ENCODE results near the gene GLI3. TPM values are rescaled to one million over a fixed set of nuclear protein-coding genes. Genes with fewer than 3 reads are reported as not detected.

GLI3 gene
- total RNA-seq, 1 donor from 2014 or later, result 32.0 TPM

DNA sequence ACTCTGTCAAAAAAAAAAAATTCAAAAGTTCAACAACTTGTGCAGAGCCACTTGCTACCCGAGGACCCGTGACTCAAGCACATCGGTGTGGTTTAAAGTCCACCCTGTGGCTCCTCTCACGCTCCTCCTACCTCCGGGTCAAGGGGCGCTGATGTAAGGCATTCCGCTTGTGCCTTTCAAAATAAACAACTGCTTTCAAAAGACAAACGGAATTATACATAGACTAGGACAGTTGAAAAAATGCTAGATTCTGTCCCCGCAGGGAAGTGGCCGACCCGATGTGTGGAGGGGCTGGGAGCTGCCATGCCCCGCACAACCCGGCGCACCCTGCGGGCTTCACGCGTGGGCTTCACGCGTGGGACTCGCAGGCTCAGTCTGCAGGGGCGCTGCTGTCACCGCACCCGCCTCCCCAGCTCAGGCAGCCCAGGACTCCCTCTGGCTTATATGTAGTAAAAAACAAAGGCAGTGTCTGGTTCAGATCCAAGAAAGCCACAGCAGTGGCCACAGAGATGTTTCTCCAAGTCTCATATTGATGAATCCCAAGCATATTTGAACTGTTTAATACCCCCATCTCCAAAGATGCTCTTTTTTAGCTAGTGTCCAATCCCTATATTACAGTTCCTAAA lies 294.4 kb downstream of the GLI3 start:
- peak overlapping the region; percentile 62 for H3K27ac Mint-ChIP-seq
- H3K27me3 ChIP-seq, result peaks cover 17% of the 10 kb centered on the region
- peak; percentile 16 for DNase-seq (ENCODE audit: low spot score)

DNA sequence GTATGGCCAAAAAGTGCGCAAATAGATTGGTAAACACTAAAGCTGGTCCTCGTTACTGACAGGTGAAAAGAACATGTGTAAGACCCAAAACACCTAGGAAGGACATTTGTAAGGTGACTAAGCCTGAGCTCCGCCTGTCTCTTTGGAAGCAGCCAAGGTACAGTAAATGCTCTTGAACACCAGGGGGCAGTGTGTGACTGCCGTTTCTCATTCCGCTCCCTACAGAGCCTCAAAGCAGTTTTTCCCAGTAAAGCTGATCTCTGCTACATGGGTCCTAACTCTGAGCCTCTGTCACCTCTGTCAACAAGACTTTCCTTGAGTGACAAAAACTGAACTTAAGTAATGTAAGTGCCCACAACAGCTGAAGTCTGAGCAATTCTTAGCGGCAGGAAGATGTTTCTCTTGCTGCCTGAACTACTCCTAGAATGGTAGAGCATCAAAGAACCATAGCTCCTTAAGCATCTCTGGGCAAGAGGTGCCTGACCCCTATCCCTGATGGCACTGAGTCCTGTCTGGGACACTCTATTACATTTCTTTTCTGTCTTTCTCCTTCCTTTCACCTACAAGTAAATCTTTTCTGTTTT lies 296.2 kb downstream of the GLI3 start:
- Mint-ChIP-seq H3K4me1 (peaks cover 29% of the 10 kb centered on the region), H3K4me3 (no peak overlapping the region), H3K27ac (no peak overlapping the region), H3K27me3 (ENCODE audit: insufficient read depth, low read depth) (peaks cover 2% of the 10 kb centered on the region), H3K9me3 (peaks cover 4% of the 10 kb centered on the region), H3K36me3 (no peaks in the 10 kb centered on the region)
- H4K20me1 ChIP-seq (ENCODE audit: low read depth), result no peaks in the 10 kb centered on the region
- H3K9ac ChIP-seq, result no peak overlapping the region
- H3K4me1 ChIP-seq, result no peaks in the 10 kb centered on the region
- no peaks in the 10 kb centered on the region for H3K9me3 ChIP-seq (ENCODE audit: low read depth)
- no peak overlapping the region for H3K4me3 ChIP-seq
- DNase-seq (ENCODE audit: low spot score), result peak; percentile 86
- H3F3A ChIP-seq (ENCODE audit: low read depth), result peaks cover 6% of the 10 kb centered on the region
- no peaks in the 10 kb centered on the region for H3K36me3 ChIP-seq
- H3K27me3 ChIP-seq, result peaks cover 17% of the 10 kb centered on the region
- H2AFZ ChIP-seq (replicated peaks), result no peak overlapping the region
- TF ChIP-seq, protein P1, sequence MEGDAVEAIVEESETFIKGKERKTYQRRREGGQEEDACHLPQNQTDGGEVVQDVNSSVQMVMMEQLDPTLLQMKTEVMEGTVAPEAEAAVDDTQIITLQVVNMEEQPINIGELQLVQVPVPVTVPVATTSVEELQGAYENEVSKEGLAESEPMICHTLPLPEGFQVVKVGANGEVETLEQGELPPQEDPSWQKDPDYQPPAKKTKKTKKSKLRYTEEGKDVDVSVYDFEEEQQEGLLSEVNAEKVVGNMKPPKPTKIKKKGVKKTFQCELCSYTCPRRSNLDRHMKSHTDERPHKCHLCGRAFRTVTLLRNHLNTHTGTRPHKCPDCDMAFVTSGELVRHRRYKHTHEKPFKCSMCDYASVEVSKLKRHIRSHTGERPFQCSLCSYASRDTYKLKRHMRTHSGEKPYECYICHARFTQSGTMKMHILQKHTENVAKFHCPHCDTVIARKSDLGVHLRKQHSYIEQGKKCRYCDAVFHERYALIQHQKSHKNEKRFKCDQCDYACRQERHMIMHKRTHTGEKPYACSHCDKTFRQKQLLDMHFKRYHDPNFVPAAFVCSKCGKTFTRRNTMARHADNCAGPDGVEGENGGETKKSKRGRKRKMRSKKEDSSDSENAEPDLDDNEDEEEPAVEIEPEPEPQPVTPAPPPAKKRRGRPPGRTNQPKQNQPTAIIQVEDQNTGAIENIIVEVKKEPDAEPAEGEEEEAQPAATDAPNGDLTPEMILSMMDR (IDR thresholded peaks at IDR 0.05), result peak; percentile 86
- no peak for TF ChIP-seq EZH2 (IDR thresholded peaks at IDR 0.05)
- H3K4me2 ChIP-seq, result no peak overlapping the region
- no peaks in the 10 kb centered on the region for H3K79me2 ChIP-seq (ENCODE audit: low read depth)
- H3K27ac ChIP-seq, result no peak overlapping the region

More for the DNA sequence above, 294.4 kb downstream of the GLI3 start:
- Histone ChIP-seq H3K9me3 (ENCODE audit: low read depth) (no peaks in the 10 kb centered on the region), H3K27ac (no peak overlapping the region), H4K20me1 (ENCODE audit: low read depth) (no peaks in the 10 kb centered on the region), H3F3A (ENCODE audit: low read depth) (peaks cover 6% of the 10 kb centered on the region), H2AFZ (replicated peaks) (peak overlapping the region; percentile 90), H3K79me2 (ENCODE audit: low read depth) (no peaks in the 10 kb centered on the region), H3K4me1 (no peaks in the 10 kb centered on the region), H3K9ac (no peak overlapping the region), H3K36me3 (no peaks in the 10 kb centered on the region), H3K4me2 (peak overlapping the region; percentile 67), H3K4me3 (peak overlapping the region; percentile 32)
- no peaks in the 10 kb centered on the region for H3K36me3 Mint-ChIP-seq
- H3K4me1 Mint-ChIP-seq, result peaks cover 29% of the 10 kb centered on the region
- TF ChIP-seq EZH2phosphoT487 (IDR thresholded peaks at IDR 0.05) (no peak), EZH2 (IDR thresholded peaks at IDR 0.05) (no peak)
- TF ChIP-seq, protein P1 (IDR thresholded peaks at IDR 0.05), result no peak
- peaks cover 2% of the 10 kb centered on the region for H3K9me3 Mint-ChIP-seq
- no peak overlapping the region for H3K4me3 Mint-ChIP-seq
- H3K27me3 Mint-ChIP-seq (ENCODE audit: insufficient read depth, low read depth), result peaks cover 3% of the 10 kb centered on the region

DNA sequence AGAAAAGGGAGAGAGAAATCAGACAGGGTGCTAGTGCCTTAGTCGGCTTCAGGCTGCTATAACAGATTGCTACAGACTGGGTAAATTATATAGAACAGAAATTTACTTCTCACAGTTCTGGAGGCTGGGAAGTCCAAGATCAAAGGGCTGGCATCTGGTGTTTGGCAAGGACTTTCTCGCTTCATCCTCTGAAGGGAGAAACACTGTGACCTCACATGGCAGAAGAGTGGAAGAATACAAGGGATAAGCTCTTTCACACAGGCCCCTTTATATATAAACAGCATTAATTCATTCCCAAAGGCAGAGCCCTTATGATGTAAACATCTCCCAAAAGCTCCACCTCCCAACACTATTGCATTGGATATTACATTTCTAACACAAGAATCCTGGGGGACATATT lies 298.6 kb downstream of the GLI3 start:
- Histone ChIP-seq H3K4me3 (no peak overlapping the region), H3K27me3 (peaks cover 17% of the 10 kb centered on the region), H3K27ac (no peak overlapping the region), H3K79me2 (ENCODE audit: low read depth) (no peaks in the 10 kb centered on the region), H4K20me1 (ENCODE audit: low read depth) (no peaks in the 10 kb centered on the region), H3F3A (ENCODE audit: low read depth) (peaks cover 6% of the 10 kb centered on the region), H3K36me3 (no peaks in the 10 kb centered on the region), H3K4me2 (no peak overlapping the region), H3K9ac (no peak overlapping the region), H3K9me3 (ENCODE audit: low read depth) (no peaks in the 10 kb centered on the region), H2AFZ (replicated peaks) (no peak overlapping the region), H3K4me1 (no peaks in the 10 kb centered on the region)
- no peak for TF ChIP-seq EZH2phosphoT487 (IDR thresholded peaks at IDR 0.05)
- no peak for TF ChIP-seq EZH2 (IDR thresholded peaks at IDR 0.05)
- TF ChIP-seq, protein P1 (IDR thresholded peaks at IDR 0.05), result no peak
- no peak for DNase-seq (ENCODE audit: low spot score)
- Mint-ChIP-seq H3K36me3 (no peaks in the 10 kb centered on the region), H3K4me1 (peaks cover 24% of the 10 kb centered on the region), H3K27me3 (ENCODE audit: insufficient read depth, low read depth) (peaks cover 2% of the 10 kb centered on the region), H3K9me3 (peaks cover 4% of the 10 kb centered on the region), H3K4me3 (no peak overlapping the region), H3K27ac (no peak overlapping the region)

All from neural progenitor cell (in vitro differentiated cells).